Measurements from ENCODE around the gene AARS2.
"Not testable (repeated sequence)": the region's sequence is repeated elsewhere in the genome, so short reads cannot be mapped to it uniquely, and the experiment has no call there.

AARS2 gene

DNA sequence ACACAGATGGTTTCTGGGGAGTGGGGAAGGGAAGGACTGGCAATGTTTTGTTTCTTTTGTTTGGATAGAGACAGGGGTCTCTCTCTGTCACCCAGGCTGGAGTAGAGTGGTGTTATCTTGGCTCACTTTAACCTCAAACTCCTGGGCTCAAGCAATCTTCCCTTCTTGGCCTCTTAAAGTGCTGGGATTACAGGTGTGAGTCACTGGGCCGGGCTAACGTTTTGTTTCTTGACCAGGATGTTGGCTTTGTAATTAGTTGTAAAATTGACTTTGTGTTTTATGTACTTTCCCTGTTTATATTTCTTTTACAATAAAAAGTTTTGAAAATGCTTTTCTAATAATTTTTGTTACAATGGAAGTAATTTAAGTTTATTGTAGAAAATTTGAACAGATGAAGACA is 40.2 kb upstream of the AARS2 start:
- TF ChIP-seq, protein P1, sequence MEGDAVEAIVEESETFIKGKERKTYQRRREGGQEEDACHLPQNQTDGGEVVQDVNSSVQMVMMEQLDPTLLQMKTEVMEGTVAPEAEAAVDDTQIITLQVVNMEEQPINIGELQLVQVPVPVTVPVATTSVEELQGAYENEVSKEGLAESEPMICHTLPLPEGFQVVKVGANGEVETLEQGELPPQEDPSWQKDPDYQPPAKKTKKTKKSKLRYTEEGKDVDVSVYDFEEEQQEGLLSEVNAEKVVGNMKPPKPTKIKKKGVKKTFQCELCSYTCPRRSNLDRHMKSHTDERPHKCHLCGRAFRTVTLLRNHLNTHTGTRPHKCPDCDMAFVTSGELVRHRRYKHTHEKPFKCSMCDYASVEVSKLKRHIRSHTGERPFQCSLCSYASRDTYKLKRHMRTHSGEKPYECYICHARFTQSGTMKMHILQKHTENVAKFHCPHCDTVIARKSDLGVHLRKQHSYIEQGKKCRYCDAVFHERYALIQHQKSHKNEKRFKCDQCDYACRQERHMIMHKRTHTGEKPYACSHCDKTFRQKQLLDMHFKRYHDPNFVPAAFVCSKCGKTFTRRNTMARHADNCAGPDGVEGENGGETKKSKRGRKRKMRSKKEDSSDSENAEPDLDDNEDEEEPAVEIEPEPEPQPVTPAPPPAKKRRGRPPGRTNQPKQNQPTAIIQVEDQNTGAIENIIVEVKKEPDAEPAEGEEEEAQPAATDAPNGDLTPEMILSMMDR (IDR thresholded peaks at IDR 0.05; ENCODE audit: low read depth, low read length): no peak
- TF ChIP-seq MYC (IDR thresholded peaks at IDR 0.05; ENCODE audit: low read depth, low read length): no peak
- TF ChIP-seq, protein P2, sequence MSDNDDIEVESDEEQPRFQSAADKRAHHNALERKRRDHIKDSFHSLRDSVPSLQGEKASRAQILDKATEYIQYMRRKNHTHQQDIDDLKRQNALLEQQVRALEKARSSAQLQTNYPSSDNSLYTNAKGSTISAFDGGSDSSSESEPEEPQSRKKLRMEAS (IDR thresholded peaks at IDR 0.05; ENCODE audit: low read depth, low read length): no peak
- TF ChIP-seq POLR2A (IDR thresholded peaks at IDR 0.05; ENCODE audit: extremely low read depth, insufficient read length): no peak
- DNase-seq (ENCODE audit: low read depth): no peak
- no peak overlapping the region for H3K4me3 ChIP-seq (ENCODE audit: low read depth, low read length)

DNA sequence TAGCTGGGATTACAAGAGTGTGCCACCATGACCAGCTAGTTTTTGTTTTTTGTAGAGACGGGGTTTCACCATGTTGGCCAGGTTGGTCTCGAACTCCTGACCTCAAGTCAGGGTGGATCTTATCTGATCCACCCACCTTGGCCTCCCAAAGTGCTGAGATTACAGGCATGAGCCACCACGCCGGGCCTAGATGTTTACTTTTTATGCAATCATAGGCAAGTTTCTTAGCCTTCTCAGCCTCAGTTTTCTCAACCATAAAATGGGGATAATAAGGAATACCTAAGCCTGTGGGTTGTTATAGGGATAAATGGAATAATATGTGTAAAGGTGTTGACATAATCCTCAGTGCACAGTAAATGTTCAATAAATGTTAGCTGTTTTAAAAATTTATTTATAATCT is 39.1 kb upstream of the AARS2 start:
- no peak for DNase-seq (ENCODE audit: low read depth)

DNA sequence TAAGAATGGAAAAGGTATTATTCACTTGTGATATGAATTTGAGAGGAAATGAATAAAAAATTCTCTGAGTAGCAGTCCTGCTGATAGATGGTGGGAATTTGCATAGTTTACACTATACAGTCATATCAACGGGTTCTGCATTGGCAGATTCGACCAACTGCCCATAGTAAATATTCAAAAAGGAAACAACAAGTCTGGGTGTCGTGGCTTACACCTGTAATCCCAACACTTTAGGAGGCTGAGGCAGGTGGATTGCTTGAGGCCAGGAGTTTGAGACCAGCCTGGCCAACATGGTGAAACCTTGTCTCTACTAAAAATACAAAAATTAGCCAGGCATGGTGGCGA is 37.5 kb upstream of the AARS2 start:
- not testable (repeated sequence) for DNase-seq (ENCODE audit: low read depth); H3K4me3 ChIP-seq (ENCODE audit: low read depth, low read length)

More for the DNA sequence above, 39.1 kb upstream of the AARS2 start:
- no peak overlapping the region for H3K4me3 ChIP-seq (ENCODE audit: low read depth, low read length)
- TF ChIP-seq, protein P1 (IDR thresholded peaks at IDR 0.05; ENCODE audit: low read depth, low read length): no peak
- TF ChIP-seq MYC (IDR thresholded peaks at IDR 0.05; ENCODE audit: low read depth, low read length) (no peak), POLR2A (IDR thresholded peaks at IDR 0.05; ENCODE audit: extremely low read depth, insufficient read length) (no peak)
- TF ChIP-seq, protein P2 (IDR thresholded peaks at IDR 0.05; ENCODE audit: low read depth, low read length): no peak

DNA sequence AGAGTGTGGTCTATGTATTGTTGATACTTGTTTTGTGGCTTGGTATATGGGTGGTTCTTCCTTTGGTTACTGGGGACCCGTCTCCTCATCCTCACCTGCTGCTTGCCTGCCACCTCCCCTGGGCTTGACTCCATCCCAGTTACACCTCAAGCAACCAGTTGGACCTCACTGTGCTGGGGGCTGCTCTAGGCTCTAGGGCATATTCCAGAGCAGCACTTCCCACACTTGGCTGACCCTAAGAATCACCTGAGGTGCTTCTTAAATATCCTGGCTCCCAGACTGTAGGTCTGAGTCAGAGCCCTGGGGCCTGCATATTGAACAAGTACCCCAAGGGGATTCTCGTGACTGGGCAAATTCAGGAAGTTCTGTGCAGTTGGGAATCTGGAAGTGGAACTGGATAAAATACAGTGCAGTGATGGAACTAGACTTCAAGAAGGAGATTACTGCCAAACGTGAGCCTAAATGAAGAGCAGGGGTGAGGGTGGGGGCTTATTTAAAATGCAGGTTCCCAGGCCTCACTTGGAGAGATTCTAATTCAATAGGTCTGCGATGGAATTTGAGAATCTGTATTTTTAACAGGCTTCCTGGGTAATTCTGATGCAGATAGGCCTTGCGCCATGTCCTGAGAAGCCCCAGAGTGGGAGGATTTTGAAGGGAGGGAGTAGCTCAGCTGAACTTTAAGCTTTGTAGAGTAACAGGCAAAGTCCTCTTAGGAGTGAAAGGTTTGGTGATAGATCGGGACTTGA is 36.9 kb upstream of the AARS2 start:
- H3K4me3 ChIP-seq (ENCODE audit: low read depth, low read length): no peak overlapping the region
- no peak for DNase-seq (ENCODE audit: low read depth)
- TF ChIP-seq, protein P2 (IDR thresholded peaks at IDR 0.05; ENCODE audit: low read depth, low read length): no peak
- TF ChIP-seq MYC (IDR thresholded peaks at IDR 0.05; ENCODE audit: low read depth, low read length): no peak
- TF ChIP-seq, protein P1 (IDR thresholded peaks at IDR 0.05; ENCODE audit: low read depth, low read length): no peak
- TF ChIP-seq POLR2A (IDR thresholded peaks at IDR 0.05; ENCODE audit: extremely low read depth, insufficient read length): no peak

- not testable (repeated sequence) for DNase-seq (ENCODE audit: low read depth); H3K4me3 ChIP-seq (ENCODE audit: low read depth, low read length)
These were observed 33.7 kb upstream of the AARS2 start for GRCh38 chr6:44346818-44347217.

DNA sequence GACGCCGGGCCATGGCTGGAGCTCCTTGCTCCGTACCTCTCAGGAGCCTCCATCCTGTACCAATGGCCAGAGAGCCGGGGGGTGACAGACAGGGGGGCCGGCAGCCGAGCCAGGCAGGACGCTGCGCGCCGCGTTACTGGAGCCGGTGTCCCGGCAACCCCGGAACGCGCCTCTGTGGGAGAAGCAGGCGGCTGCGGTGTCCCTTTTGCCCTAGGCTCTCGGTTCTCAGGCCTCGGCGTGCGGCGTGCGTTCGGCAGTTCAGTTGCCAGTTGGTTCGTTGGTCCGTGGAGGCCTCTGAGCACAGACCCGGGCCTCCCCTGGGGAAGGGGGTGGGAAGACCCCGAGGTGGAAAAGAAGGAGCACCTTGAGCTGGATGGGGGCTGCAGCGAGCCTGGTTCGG is 29.3 kb upstream of the AARS2 start, which contains the start of gene SPATS1:
Gene SPATS1 (plus strand): TSS at position 162 of the 400 bp plus-strand sequence. CDS start 446 bp downstream, outside the sequence.
- no peak within 1 kb of the TSS for H3K4me3 ChIP-seq (ENCODE audit: low read depth, low read length)
- TF ChIP-seq, protein P2 (IDR thresholded peaks at IDR 0.05; ENCODE audit: low read depth, low read length): no peak
- TF ChIP-seq, protein P1 (IDR thresholded peaks at IDR 0.05; ENCODE audit: low read depth, low read length): no peak
- TF ChIP-seq MYC (IDR thresholded peaks at IDR 0.05; ENCODE audit: low read depth, low read length) (no peak), POLR2A (IDR thresholded peaks at IDR 0.05; ENCODE audit: extremely low read depth, insufficient read length) (no peak)
- peak; percentile 33 for DNase-seq (ENCODE audit: low read depth)

DNA sequence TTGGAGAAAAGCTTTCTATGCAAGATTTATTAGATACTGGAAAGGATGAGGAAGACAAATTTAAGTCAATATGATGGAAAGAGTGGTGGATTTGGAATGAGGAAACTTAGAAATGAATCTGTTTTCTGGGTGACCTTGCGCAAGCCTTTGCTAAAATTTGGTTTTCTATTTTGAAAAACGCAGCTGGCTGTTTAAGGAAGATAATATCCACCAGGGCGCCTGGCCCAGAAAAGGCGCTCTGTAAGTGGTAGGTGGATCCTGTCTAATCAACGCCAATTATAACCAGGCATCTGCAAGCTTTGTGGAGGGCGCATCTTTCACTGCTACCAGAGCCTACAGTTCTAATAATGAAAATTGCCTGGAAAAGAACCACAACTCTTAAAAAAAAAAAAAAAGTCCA is 28.9 kb upstream of the AARS2 start:
- no peak overlapping the region for H3K4me3 ChIP-seq (ENCODE audit: low read depth, low read length)
- peak; percentile 52 for DNase-seq (ENCODE audit: low read depth)
- TF ChIP-seq POLR2A (IDR thresholded peaks at IDR 0.05; ENCODE audit: extremely low read depth, insufficient read length) (no peak), MYC (IDR thresholded peaks at IDR 0.05; ENCODE audit: low read depth, low read length) (no peak)
- TF ChIP-seq, protein P1 (IDR thresholded peaks at IDR 0.05; ENCODE audit: low read depth, low read length): no peak
- TF ChIP-seq, protein P2 (IDR thresholded peaks at IDR 0.05; ENCODE audit: low read depth, low read length): no peak
